Neural crest cell (in vitro differentiated cells): ENCODE results near the gene SLC38A3. TPM values are rescaled to one million over a fixed set of nuclear protein-coding genes. Genes with fewer than 3 reads are reported as not detected.

Source experiments
- DNase-seq: peaks from one replicate; pipeline ENCODE4 v3.0.0; 2021; ENCODE audit warnings: low read depth, mixed read lengths, low spot score
- H3K27ac Mint-ChIP-seq: one replicate; pipeline ENCODE4 v1.8.0; 2021; ENCODE audit warnings: mild to moderate bottlenecking, mixed read lengths; ENCODE audit not compliant: unreplicated experiment
- H3K27me3 Mint-ChIP-seq: 2 replicates; pipeline ENCODE4 v1.8.0; 2021; ENCODE audit warnings: low read depth, mild to moderate bottlenecking, mixed read lengths
- H3K36me3 Mint-ChIP-seq: 2 replicates; pipeline ENCODE4 v1.8.0; 2021; ENCODE audit warnings: low read depth, mild to moderate bottlenecking, mixed read lengths
- H3K4me1 Mint-ChIP-seq: 2 replicates; pipeline ENCODE4 v1.8.0; 2021; ENCODE audit warnings: mixed read lengths
- H3K4me3 Mint-ChIP-seq: one replicate; pipeline ENCODE4 v1.8.0; 2021; ENCODE audit warnings: mild to moderate bottlenecking, mixed read lengths
- H3K9me3 Mint-ChIP-seq: 2 replicates; pipeline ENCODE4 v1.8.0; 2021; ENCODE audit warnings: mixed read lengths
- total RNA-seq: library from RNA; stranded (reverse); gene quantifications from 2 replicates; pipeline ENCODE4 v1.2.1, GENCODE V29; 2021
- TF ChIP-seq, protein P1 (sequence below): fragments of 200-600 bp; sonication (generic); conservative IDR thresholded peaks from 2 replicates; pipeline ENCODE4 v1.5.0; 2021; ENCODE audit warnings: antibody characterized with exemption, mild to moderate bottlenecking

Gene SLC38A3
- total RNA-seq, 1 donor from 2014 or later: 2.7 TPM

DNA sequence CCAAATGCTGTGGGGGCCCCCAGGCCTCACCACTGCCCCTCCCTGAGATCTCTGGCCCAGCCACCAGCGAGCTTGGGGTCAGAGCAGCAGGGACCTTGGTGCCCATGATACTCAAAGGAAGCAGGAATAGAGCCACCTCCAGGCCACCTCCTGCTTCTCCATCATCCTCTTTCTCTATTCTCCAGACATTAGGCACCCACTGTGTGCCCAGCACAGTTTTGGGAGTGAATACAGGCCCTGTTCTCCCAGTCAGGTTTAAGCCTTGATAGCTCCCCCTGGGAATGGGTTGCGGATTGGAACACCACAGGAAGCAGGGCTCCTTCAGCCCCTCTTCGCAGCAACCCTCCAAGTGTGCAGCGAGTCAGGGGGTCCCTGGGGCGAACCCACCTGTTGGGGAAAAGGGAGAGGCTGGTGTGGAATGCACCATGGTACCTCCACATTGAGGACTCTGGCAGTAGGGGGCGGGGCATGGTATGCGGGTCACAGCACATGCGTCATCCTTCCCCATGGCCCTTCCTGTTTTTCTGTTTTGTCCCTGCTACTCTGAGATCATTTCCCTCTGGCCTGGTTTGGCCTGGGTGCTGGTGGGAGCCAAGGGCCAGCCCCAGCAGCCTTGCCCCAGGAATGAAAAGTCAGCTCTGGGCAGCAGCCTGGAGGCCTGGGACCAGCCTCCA lies 49.6 kb downstream of the SLC38A3 start:
- DNase-seq: no peak
- TF ChIP-seq, protein P1, sequence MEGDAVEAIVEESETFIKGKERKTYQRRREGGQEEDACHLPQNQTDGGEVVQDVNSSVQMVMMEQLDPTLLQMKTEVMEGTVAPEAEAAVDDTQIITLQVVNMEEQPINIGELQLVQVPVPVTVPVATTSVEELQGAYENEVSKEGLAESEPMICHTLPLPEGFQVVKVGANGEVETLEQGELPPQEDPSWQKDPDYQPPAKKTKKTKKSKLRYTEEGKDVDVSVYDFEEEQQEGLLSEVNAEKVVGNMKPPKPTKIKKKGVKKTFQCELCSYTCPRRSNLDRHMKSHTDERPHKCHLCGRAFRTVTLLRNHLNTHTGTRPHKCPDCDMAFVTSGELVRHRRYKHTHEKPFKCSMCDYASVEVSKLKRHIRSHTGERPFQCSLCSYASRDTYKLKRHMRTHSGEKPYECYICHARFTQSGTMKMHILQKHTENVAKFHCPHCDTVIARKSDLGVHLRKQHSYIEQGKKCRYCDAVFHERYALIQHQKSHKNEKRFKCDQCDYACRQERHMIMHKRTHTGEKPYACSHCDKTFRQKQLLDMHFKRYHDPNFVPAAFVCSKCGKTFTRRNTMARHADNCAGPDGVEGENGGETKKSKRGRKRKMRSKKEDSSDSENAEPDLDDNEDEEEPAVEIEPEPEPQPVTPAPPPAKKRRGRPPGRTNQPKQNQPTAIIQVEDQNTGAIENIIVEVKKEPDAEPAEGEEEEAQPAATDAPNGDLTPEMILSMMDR: no peak
- peaks cover 5% of the 10 kb centered on the region for H3K36me3 Mint-ChIP-seq
- H3K9me3 Mint-ChIP-seq: no peaks in the 10 kb centered on the region
- peaks cover 30% of the 10 kb centered on the region for H3K4me1 Mint-ChIP-seq
- H3K27me3 Mint-ChIP-seq: no peaks in the 10 kb centered on the region
- peak overlapping the region; percentile 23 for H3K4me3 Mint-ChIP-seq
- H3K27ac Mint-ChIP-seq: peak overlapping the region; percentile 86

DNA sequence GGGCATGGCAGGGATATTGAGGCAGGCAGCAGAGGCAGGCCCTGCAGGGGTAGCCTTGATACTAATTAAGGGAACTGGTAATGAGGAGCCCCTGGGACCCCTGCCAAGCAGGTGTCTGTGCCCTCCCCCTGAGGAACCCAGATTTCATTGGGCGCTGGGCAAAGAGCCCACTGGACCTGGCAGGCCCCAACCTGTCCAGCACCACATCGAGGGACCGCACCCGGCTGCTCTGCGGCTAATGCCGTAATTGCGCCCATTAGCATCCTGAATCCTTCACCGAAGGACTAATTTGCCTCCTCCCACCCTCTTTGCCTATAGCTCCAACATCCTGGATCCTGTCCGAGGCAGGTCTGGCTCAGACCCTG lies 50.2 kb downstream of the SLC38A3 start:
- Mint-ChIP-seq H3K9me3 (no peaks in the 10 kb centered on the region), H3K36me3 (peaks cover 5% of the 10 kb centered on the region), H3K4me1 (peaks cover 32% of the 10 kb centered on the region), H3K27ac (no peak overlapping the region), H3K27me3 (no peaks in the 10 kb centered on the region), H3K4me3 (no peak overlapping the region)
- DNase-seq: no peak
- TF ChIP-seq, protein P1: no peak

DNA sequence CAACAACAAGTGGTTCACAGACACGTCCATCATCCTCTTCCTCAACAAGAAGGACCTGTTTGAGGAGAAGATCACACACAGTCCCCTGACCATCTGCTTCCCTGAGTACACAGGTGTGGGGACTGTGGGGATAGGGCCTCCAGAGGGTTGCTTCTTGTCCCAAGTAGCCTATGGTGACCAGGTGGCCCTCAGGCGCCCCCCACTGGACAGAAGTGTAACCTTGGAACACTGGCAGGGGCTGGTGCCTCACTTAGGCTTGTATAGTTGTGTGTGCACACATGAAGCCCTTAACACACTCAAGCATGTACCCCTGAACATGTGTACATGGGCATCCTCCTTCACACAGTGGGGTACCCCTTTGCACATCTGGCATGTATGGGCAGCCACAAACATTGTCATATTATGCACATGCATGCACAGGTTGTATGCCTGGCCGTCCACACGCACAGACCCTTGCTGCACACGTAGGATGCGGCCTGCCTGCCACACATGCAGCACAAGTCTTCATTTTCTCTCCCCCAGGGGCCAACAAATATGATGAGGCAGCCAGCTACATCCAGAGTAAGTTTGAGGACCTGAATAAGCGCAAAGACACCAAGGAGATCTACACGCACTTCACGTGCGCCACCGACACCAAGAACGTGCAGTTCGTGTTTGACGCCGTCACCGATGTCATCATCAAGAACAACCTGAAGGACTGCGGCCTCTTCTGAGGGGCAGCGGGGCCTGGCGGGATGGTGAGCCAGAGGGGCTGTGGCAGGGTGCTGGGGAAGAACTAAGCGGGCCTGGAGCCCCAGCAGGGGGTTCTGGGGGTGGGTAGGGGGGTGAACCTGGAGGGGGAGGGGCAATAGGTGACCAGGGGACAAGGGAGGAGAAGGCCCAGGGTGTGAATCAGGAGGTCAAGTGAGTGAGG lies 52.2 kb downstream of the SLC38A3 start:
- Mint-ChIP-seq H3K27me3 (no peaks in the 10 kb centered on the region), H3K27ac (peak overlapping the region; percentile 96), H3K4me1 (peaks cover 40% of the 10 kb centered on the region), H3K36me3 (peaks cover 5% of the 10 kb centered on the region), H3K9me3 (no peaks in the 10 kb centered on the region), H3K4me3 (peak overlapping the region; percentile 51)
- no peak for DNase-seq
- TF ChIP-seq, protein P1: peak; percentile 62

DNA sequence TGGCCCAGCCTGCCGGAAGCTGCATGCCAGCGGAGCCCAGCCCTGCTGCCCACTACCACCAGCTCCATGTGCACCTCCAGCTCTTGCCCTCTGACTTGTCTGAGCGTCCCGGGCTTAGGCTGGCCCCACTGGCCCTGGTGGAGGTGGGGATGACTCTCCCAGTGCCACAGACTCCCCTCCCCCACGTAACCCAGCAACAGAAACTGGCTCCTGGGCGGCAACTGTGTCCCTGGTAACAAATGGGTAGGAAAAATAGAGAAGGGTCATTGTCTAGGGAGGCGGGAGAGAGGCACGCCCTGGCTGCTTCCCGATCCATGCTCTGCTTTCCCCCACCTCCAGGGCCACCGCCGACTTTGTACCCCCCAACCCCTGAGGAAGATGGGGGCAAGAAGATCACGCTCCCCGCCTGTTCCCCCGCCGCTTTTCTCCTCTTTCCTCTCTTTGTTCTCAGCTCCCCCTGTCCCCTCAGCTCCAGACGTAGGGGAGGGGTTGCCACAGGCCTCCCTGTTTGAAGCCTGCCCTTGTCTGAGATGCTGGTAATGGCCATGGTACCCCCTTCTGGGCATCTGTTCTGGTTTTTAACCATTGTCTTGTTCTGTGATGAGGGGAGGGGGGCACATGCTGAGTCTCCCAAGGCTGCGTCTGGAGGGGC lies 53.1 kb downstream of the SLC38A3 start:
- TF ChIP-seq, protein P1: no peak
- H3K36me3 Mint-ChIP-seq: peaks cover 5% of the 10 kb centered on the region
- H3K4me3 Mint-ChIP-seq: peak overlapping the region; percentile 72
- H3K27me3 Mint-ChIP-seq: no peaks in the 10 kb centered on the region
- peaks cover 50% of the 10 kb centered on the region for H3K4me1 Mint-ChIP-seq
- no peaks in the 10 kb centered on the region for H3K9me3 Mint-ChIP-seq
- H3K27ac Mint-ChIP-seq: peak overlapping the region; percentile 96
- no peak for DNase-seq

DNA sequence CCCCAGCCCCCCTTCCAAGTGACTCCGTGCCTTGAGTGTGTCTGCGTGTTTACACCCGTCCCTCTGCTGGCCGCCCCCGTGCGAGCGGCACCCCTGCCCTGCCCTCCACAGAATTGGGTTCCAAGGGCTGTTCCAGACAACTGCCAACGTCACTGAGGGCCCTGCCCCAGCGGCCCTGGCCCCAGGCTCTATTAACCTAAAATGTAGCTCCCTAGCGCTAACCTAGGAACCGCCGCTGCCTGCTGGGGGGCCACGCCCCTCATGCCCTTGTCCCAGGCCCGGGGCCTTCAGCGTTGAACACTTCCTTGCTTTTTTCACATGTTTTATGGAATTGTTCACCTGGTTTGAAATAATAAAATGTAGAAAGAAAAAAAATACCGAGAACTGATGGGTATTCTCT lies 53.9 kb downstream of the SLC38A3 start:
- Mint-ChIP-seq H3K27ac (peak overlapping the region; percentile 75), H3K27me3 (no peaks in the 10 kb centered on the region), H3K36me3 (peaks cover 5% of the 10 kb centered on the region), H3K4me1 (peaks cover 55% of the 10 kb centered on the region), H3K4me3 (no peak overlapping the region), H3K9me3 (no peaks in the 10 kb centered on the region)
- TF ChIP-seq, protein P1: no peak
- DNase-seq: no peak
